Sigmoid colon (tissue), 7 donors: Measurements from ENCODE around the gene PAQR6. TPM values are rescaled to one million over a fixed set of nuclear protein-coding genes. Genes with fewer than 3 reads are reported as not detected.

Experiments
- DNase-seq: peaks from one replicate; pipeline ENCODE4 v3.0.0-alpha.2; 2019
- H3K27ac ChIP-seq, 4 donors: fragments of 200-600 bp; sonication (generic); one replicate each; pipeline ENCODE4 v1.5.1; 2016 to 2019; ENCODE audit warnings: mild to moderate bottlenecking in 1 of 4
- H3K27me3 ChIP-seq, 3 donors: fragments of 200-600 bp; sonication (generic); one replicate each; pipeline ENCODE4 v1.5.1; 2019; ENCODE audit warnings: mild to moderate bottlenecking in 1 of 3
- H3K36me3 ChIP-seq, 4 donors: fragments of 200-600 bp; sonication (generic); one replicate each; pipeline ENCODE4 v1.5.1; 2016 to 2019
- H3K4me1 ChIP-seq, 4 donors: fragments of 200-600 bp; sonication (generic); one replicate each; pipeline ENCODE4 v1.5.1; 2017 to 2019
- H3K4me3 ChIP-seq, 4 donors: fragments of 200-600 bp; sonication (generic); one replicate each; pipeline ENCODE4 v1.5.1; 2017 to 2019; ENCODE audit warnings: mild to moderate bottlenecking in 2 of 4, moderate library complexity in 1 of 4
- H3K9me3 ChIP-seq, 4 donors: fragments of 200-600 bp in 3 of 4; sonication (generic) in 3 of 4; one replicate each; pipeline versions ENCODE4 v1.5.1 to v1.6.1; 2013 to 2019
- EP300 ChIP-seq, 4 donors: sonication (generic); formaldehyde crosslinking; IDR thresholded peaks; one replicate each; pipeline ENCODE4 v1.6.1; 2017; ENCODE audit warnings: antibody characterized with exemption in 4 of 4
- POLR2A ChIP-seq, 2 donors: fragments of 450-650 bp; IDR thresholded peaks; one replicate each; pipeline ENCODE4 v1.6.1; 2016; ENCODE audit warnings: antibody characterized with exemption in 2 of 2, mild to moderate bottlenecking in 2 of 2, moderate library complexity in 2 of 2
- POLR2AphosphoS5 ChIP-seq, 4 donors: sonication (generic); formaldehyde crosslinking; IDR thresholded peaks; one replicate each; pipeline ENCODE4 v1.6.1; 2017; ENCODE audit warnings: antibody characterized with exemption in 4 of 4
- WGBS, 2 donors: extraction: QIAGEN DNeasy Blood & Tissue Kit; methylation state at CpG; one replicate each; pipeline ENCODE4 v1.1.7; 2013; 5-methylcytosine and 5-hydroxymethylcytosine counted together
- intact Hi-C: fragments of 100-400 bp; cut with DNase I; formaldehyde crosslinking; loops from one replicate; pipeline ENCODE4 v1.15.1; 2023
- polyA plus RNA-seq, 3 donors: library from polyadenylated mRNA; stranded (reverse); fragments of 200-250 nt; gene quantifications; one replicate each; pipeline ENCODE4 v1.2.3, GENCODE V29; 2013
- total RNA-seq, 4 donors: library from RNA; depleted of rRNA; stranded (reverse); fragments of >200 nt; gene quantifications; one replicate each; pipeline ENCODE4 v1.1.0, GENCODE V29; 2016
- TF ChIP-seq, protein P1 (sequence below), 4 experiments: fragments of 450-650 bp in 3 of 4; fragments of 200-600 bp in 1 of 4; IDR thresholded peaks; one replicate each; pipeline ENCODE4 v1.5.1; 2016 to 2019; ENCODE audit warnings: antibody characterized with exemption in 4 of 4, mild to moderate bottlenecking in 3 of 4, moderate library complexity in 2 of 4
- donor health status: healthy with polysubstance abuse.
- donor health status: Bipolar disorder and iron deficiency.
- donor health status: healthy.

The PAQR6 gene
- total and polyA plus RNA-seq, 7 donors = 0.69 to 7.7 (median 3.4) TPM

GRCh38 chr1:156198831-156199349 lies 49.0 kb downstream of the PAQR6 start:
- 67 to 70% methylated on average over 5 of the region's 5 CpGs for WGBS, 2 donors
- H3K27me3 ChIP-seq = no peaks in the 10 kb centered on the region
- no peaks in the 10 kb centered on the region for H3K9me3 ChIP-seq
- H3K4me1 ChIP-seq = peaks cover 0 to 45% (median 34%) of the 10 kb centered on the region in 4 donors
- TF ChIP-seq, protein P1, sequence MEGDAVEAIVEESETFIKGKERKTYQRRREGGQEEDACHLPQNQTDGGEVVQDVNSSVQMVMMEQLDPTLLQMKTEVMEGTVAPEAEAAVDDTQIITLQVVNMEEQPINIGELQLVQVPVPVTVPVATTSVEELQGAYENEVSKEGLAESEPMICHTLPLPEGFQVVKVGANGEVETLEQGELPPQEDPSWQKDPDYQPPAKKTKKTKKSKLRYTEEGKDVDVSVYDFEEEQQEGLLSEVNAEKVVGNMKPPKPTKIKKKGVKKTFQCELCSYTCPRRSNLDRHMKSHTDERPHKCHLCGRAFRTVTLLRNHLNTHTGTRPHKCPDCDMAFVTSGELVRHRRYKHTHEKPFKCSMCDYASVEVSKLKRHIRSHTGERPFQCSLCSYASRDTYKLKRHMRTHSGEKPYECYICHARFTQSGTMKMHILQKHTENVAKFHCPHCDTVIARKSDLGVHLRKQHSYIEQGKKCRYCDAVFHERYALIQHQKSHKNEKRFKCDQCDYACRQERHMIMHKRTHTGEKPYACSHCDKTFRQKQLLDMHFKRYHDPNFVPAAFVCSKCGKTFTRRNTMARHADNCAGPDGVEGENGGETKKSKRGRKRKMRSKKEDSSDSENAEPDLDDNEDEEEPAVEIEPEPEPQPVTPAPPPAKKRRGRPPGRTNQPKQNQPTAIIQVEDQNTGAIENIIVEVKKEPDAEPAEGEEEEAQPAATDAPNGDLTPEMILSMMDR (IDR thresholded peaks at IDR 0.05) = no peak
- TF ChIP-seq POLR2A (IDR thresholded peaks at IDR 0.05) (no peak), EP300 (IDR thresholded peaks at IDR 0.05) (no peak), POLR2AphosphoS5 (IDR thresholded peaks at IDR 0.05) (no peak)
- intact Hi-C loops = loop anchor here (10.0 kb wide), 1 partner anchor 936 kb away; the partner anchor contains the start of gene ETV3
- peaks cover 5 to 19% (median 7%) of the 10 kb centered on the region in 4 donors for H3K36me3 ChIP-seq
- DNase-seq = no peak
- no peak overlapping the region for H3K27ac ChIP-seq
- H3K4me3 ChIP-seq = no peak overlapping the region

DNA sequence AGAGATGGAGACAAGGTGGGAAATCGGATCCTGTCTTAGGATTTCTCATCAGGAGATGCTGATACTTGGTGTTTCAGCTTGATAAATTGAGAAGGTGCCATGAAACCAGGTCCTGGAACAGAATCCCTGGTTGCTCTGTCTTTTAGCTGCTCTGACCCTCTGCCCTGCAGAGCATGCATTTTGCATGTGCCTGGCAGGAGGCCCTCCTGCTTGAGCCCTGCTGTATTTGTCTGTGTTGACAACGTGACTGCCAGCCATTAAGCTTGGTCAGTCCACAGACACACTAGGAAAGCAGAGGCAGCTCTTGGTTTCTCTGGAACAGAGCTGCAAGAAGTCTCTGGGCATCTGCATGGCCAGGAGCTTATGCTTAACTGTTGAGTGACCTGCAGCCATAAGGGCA lies 51.4 kb downstream of the PAQR6 start:
- intact Hi-C loops = loop anchor here (10.0 kb wide), 1 partner anchor 938 kb away; the partner anchor contains the start of gene ETV3
- Histone ChIP-seq H3K4me1 (peaks cover 0 to 29% (median 17%) of the 10 kb centered on the region in 4 donors), H3K27me3 (no peaks in the 10 kb centered on the region), H3K36me3 (peaks cover 5 to 16% (median 7%) of the 10 kb centered on the region in 4 donors), H3K4me3 (no peak overlapping the region), H3K9me3 (no peaks in the 10 kb centered on the region), H3K27ac (no peak overlapping the region)
- no peak for DNase-seq
- 73 to 78% methylated on average over 2 of the region's 2 CpGs for WGBS, 2 donors
- TF ChIP-seq POLR2A (IDR thresholded peaks at IDR 0.05) (no peak), EP300 (IDR thresholded peaks at IDR 0.05) (no peak), POLR2AphosphoS5 (IDR thresholded peaks at IDR 0.05) (no peak)
- TF ChIP-seq, protein P1 (IDR thresholded peaks at IDR 0.05) = no peak

GRCh38 chr1:156195853-156196252 lies 52.0 kb downstream of the PAQR6 start:
- 66 to 77% methylated on average over 4 of the region's 4 CpGs for WGBS, 2 donors
- Histone ChIP-seq H3K36me3 (peaks cover 5 to 15% (median 7%) of the 10 kb centered on the region in 4 donors), H3K9me3 (no peaks in the 10 kb centered on the region), H3K27ac (no peak overlapping the region), H3K4me1 (peaks cover 0 to 29% (median 17%) of the 10 kb centered on the region in 4 donors), H3K27me3 (no peaks in the 10 kb centered on the region), H3K4me3 (no peak overlapping the region)
- DNase-seq = no peak
- TF ChIP-seq EP300 (IDR thresholded peaks at IDR 0.05) (no peak), POLR2AphosphoS5 (IDR thresholded peaks at IDR 0.05) (no peak), POLR2A (IDR thresholded peaks at IDR 0.05) (no peak)
- TF ChIP-seq, protein P1 (IDR thresholded peaks at IDR 0.05) = no peak
- intact Hi-C loops = loop anchor here (2.0 to 10.0 kb wide), 2 partner anchors 17 to 939 kb away; partner anchors contain the start of genes ETV3 and PMF1

DNA sequence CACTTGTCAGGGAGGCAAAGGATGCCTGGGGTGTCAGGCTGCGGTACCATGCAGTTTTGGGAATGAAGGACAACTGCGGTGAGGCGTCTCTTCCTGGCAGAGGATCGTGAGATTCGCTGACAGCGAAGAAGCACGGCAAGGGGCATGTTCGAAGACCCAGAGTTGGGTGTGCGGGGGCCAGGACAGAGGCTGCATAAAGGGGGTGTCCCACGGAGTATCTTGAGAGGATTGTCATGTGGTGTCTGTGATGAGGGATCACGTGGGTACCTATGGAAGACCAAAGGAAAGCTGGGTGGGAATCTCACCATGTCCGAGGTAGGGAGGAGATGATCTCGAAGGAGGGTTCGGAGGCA lies 53.6 kb downstream of the PAQR6 start:
- Histone ChIP-seq H3K4me1 (peaks cover 0 to 29% (median 17%) of the 10 kb centered on the region in 4 donors), H3K9me3 (no peaks in the 10 kb centered on the region), H3K36me3 (no peaks in the 10 kb centered on the region), H3K27ac (peak overlapping the region; percentile 82 to 85 (median 85)), H3K4me3 (peak overlapping the region; percentile 75 to 91 (median 86)), H3K27me3 (no peaks in the 10 kb centered on the region)
- DNase-seq = no peak
- no peak for TF ChIP-seq POLR2AphosphoS5 (IDR thresholded peaks at IDR 0.05)
- intact Hi-C loops = loop anchor here (2.0 to 10.0 kb wide), 2 partner anchors 19 to 941 kb away; partner anchors contain the start of genes ETV3 and PMF1
- WGBS, 2 donors = 10 to 16% methylated on average over 14 of the region's 14 CpGs

DNA sequence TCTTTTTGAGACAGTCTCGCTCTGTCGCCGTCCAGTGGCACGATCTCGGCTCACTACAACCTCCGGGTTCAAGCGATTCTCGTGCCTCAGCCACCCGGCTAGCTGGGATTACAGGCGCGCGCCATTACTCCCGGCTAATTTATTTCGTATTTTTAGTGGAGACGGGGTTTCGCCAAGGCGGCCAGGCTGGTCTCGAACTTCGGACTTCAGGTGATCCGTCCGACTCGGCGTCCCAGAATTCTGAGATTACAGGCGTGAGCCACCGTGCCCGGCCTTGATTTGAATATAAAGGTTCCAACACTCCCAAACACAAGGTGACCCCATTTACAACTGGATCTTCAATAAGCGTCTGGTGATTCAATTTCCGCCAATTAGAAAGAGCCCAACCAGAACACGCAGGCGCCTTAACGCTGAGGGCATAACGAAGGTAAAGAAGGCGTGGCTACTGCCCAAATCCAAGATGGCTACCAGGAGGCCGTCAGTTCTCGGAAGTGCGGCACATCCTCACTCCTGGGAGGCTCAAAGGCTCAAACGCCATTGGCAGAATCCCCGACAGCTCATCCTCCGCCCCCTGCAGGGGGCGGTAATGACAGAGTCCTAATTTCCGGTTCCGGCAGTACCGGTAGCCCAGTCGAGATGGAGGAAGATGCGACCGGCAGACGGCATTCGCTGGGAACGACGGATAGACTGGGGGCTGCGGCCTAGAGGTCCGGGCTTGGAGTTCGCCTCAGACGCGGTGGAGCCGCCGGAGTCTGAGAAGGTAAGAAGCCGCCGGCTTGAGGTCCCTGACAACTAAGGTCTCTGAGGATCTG lies 54.2 kb downstream of the PAQR6 start, which contains the start of gene SLC25A44:
TSS of gene SLC25A44 (plus strand) at position 617 of the 812 bp plus-strand sequence. CDS start 5,744 bp downstream, outside the sequence.
- Histone ChIP-seq H3K4me1 (peaks cover 0 to 29% (median 17%) of the 10 kb centered on the region in 4 donors), H3K4me3 (peak within 1 kb of the TSS; percentile 75 to 91 (median 86)), H3K9me3 (no peaks in the 10 kb centered on the region), H3K27me3 (no peaks in the 10 kb centered on the region), H3K36me3 (no peaks in the 10 kb centered on the region), H3K27ac (peak within 1 kb of the TSS; percentile 82 to 85 (median 85))
- TF ChIP-seq, protein P1 (IDR thresholded peaks at IDR 0.05) = peak in 3 of 4 experiments; percentile 31 to 48 (median 45)
- peak in 1 of 4 donors; percentile 12 for TF ChIP-seq EP300 (IDR thresholded peaks at IDR 0.05)
- peak in 1 of 2 donors; percentile 56 for TF ChIP-seq POLR2A (IDR thresholded peaks at IDR 0.05)
- TF ChIP-seq POLR2AphosphoS5 (IDR thresholded peaks at IDR 0.05) = peak; percentile 63 to 87 (median 86)
- 1 to 6% methylated on average over 59 of the region's 59 CpGs for WGBS, 2 donors
- DNase-seq = peak; percentile 99
- intact Hi-C loops = loop anchor here (1.0 to 10.0 kb wide), 3 partner anchors 19 to 941 kb away; partner anchors contain the start of genes ETV3 and PMF1
